ENCODE measurements around the gene SMG5. TPM values are rescaled to one million over a fixed set of nuclear protein-coding genes. Genes with fewer than 3 reads are reported as not detected.

Gene SMG5
- polyA plus RNA-seq, 1 experiment: 20.8 TPM

- H3K9me3 ChIP-seq (ENCODE audit: control insufficient read depth, insufficient read depth, low read length): no peaks in the 10 kb centered on the region
- no peak for TF ChIP-seq CTCF (IDR thresholded peaks at IDR 0.05; ENCODE audit: low read depth, low read length)
- H3K4me3 ChIP-seq (ENCODE audit: low read depth, low read length): no peak overlapping the region
- no peaks in the 10 kb centered on the region for H3K27me3 ChIP-seq (ENCODE audit: control insufficient read depth, insufficient read depth, low read length)
- ChIA-PET CTCF (interaction anchor here (0.7 to 1.2 kb wide), 3 partner anchors 110 to 183 kb away, joined by 3 to 5 read pairs (median 4); no protein-coding TSS in a partner anchor), POLR2A (interaction anchor here (0.6 to 1.4 kb wide), 6 partner anchors 20 to 442 kb away, joined by 3 to 7 read pairs (median 6); partner anchors contain the start of genes PMF1 and SMG5)
- no peak for DNase-seq (ENCODE audit: low read depth, low spot score)
- no peak overlapping the region for H3K27ac ChIP-seq (ENCODE audit: low read depth, low read length)
Observed at GRCh38 chr1:156262461-156263287, 20.0 kb downstream of the SMG5 start.

- Histone ChIP-seq H3K4me3 (ENCODE audit: low read depth, low read length) (no peak overlapping the region), H3K9me3 (ENCODE audit: control insufficient read depth, insufficient read depth, low read length) (no peaks in the 10 kb centered on the region), H3K27ac (ENCODE audit: low read depth, low read length) (no peak overlapping the region), H3K27me3 (ENCODE audit: control insufficient read depth, insufficient read depth, low read length) (no peaks in the 10 kb centered on the region)
- CTCF ChIA-PET: interaction anchor here (1.5 kb wide), 1 partner anchor 59 kb away, joined by 3 read pairs; no protein-coding TSS in a partner anchor
- DNase-seq (ENCODE audit: low read depth, low spot score): no peak
- no peak for TF ChIP-seq CTCF (IDR thresholded peaks at IDR 0.05; ENCODE audit: low read depth, low read length)
- POLR2A ChIA-PET: no interaction called here
Observed at GRCh38 chr1:156260896-156261295, 21.7 kb downstream of the SMG5 start.

GRCh38 chr1:156259805-156260204, 22.8 kb downstream of the SMG5 start:
- H3K27ac ChIP-seq (ENCODE audit: low read depth, low read length): no peak overlapping the region

GRCh38 chr1:156258859-156259258, 23.8 kb downstream of the SMG5 start:
- no peak overlapping the region for H3K27ac ChIP-seq (ENCODE audit: low read depth, low read length)

More at GRCh38 chr1:156259805-156260204, 22.8 kb downstream of the SMG5 start:
- CTCF ChIA-PET: interaction anchor here (0.7 to 0.8 kb wide), 5 partner anchors 8 to 164 kb away, joined by 3 to 5 read pairs (median 3); no protein-coding TSS in a partner anchor
- TF ChIP-seq CTCF (IDR thresholded peaks at IDR 0.05; ENCODE audit: low read depth, low read length): peak; percentile 33
- no peaks in the 10 kb centered on the region for H3K27me3 ChIP-seq (ENCODE audit: control insufficient read depth, insufficient read depth, low read length)
- no peak for DNase-seq (ENCODE audit: low read depth, low spot score)
- no peaks in the 10 kb centered on the region for H3K9me3 ChIP-seq (ENCODE audit: control insufficient read depth, insufficient read depth, low read length)
- POLR2A ChIA-PET: interaction anchor here (1.2 kb wide), 1 partner anchor 8 kb away, joined by 4 read pairs; no protein-coding TSS in a partner anchor
- H3K4me3 ChIP-seq (ENCODE audit: low read depth, low read length): no peak overlapping the region

More at GRCh38 chr1:156258859-156259258, 23.8 kb downstream of the SMG5 start:
- Histone ChIP-seq H3K9me3 (ENCODE audit: control insufficient read depth, insufficient read depth, low read length) (no peaks in the 10 kb centered on the region), H3K4me3 (ENCODE audit: low read depth, low read length) (no peak overlapping the region), H3K27me3 (ENCODE audit: control insufficient read depth, insufficient read depth, low read length) (no peaks in the 10 kb centered on the region)
- ChIA-PET CTCF (interaction anchor here (1.0 kb wide), 1 partner anchor 9 kb away, joined by 3 read pairs; no protein-coding TSS in a partner anchor), POLR2A (interaction anchor here (1.2 kb wide), 1 partner anchor 7 kb away, joined by 4 read pairs; no protein-coding TSS in a partner anchor)
- DNase-seq (ENCODE audit: low read depth, low spot score): no peak
- TF ChIP-seq CTCF (IDR thresholded peaks at IDR 0.05; ENCODE audit: low read depth, low read length): no peak

Data from AG04450 (cell line).